ENCODE results near the gene PON3.

- TF ChIP-seq ZNF18 (CRISPR knock-in tag; IDR thresholded peaks at IDR 0.05; ENCODE audit: insufficient replicate concordance) (no peak), MAFK (conservative IDR thresholded peaks at IDR 0.05 in 1 of 2, IDR thresholded peaks at IDR 0.05 in 1 of 2; ENCODE audit: low read length in 2 of 2) (no peak), CEBPZ (IDR thresholded peaks at IDR 0.05; ENCODE audit: low read length) (no peak), CHD2 (IDR thresholded peaks at IDR 0.05; ENCODE audit: low read depth, low read length) (no peak), ZNF367 (CRISPR knock-in tag; IDR thresholded peaks at IDR 0.05; ENCODE audit: borderline replicate concordance) (no peak), ZNF276 (CRISPR knock-in tag; IDR thresholded peaks at IDR 0.05; ENCODE audit: low read depth) (no peak), RXRA (CRISPR knock-in tag; IDR thresholded peaks at IDR 0.05) (no peak), ZEB1 (IDR thresholded peaks at IDR 0.05; ENCODE audit: insufficient replicate concordance, low read depth) (no peak), ZBTB7A (CRISPR knock-in tag; IDR thresholded peaks at IDR 0.05) (no peak), FOXK1 (CRISPR knock-in tag; IDR thresholded peaks at IDR 0.05; ENCODE audit: borderline replicate concordance, low read depth) (no peak), CREB3 (CRISPR knock-in tag; IDR thresholded peaks at IDR 0.05) (no peak), NCOA2 (CRISPR knock-in tag; IDR thresholded peaks at IDR 0.05) (no peak)
These were observed 75.5 kb downstream of the PON3 start for GRCh38 chr7:95320651-95321050.

Measured in HepG2 (cell line).